Natural killer cell treated with Interleukin-12 subunit alpha and Interleukin-12 subunit beta and Interleukin-15 and Interleukin-18, amount 100 ng/mL, for 72 hours (primary cell): ENCODE measurements around the gene MDC1. TPM values are rescaled to one million over a fixed set of nuclear protein-coding genes. Genes with fewer than 3 reads are reported as not detected.

Experiments
- ATAC-seq, 2 donors: fragments of 150-1000 bp; cut with Tn5 transposase in 1 of 2; sonication (Bioruptor Pico), chemical (Tn5 transposase) in 1 of 2; 2 replicates each; pipeline ENCODE4 v1.10.0; 2021
- DNase-seq: peaks from one replicate; pipeline ENCODE4 v3.0.0; 2022; ENCODE audit warnings: low spot score
- H3K27ac Mint-ChIP-seq, 2 donors: 1 replicate in 1 of 2; 2 replicates in 1 of 2; pipeline ENCODE4 v1.8.0; 2022; ENCODE audit warnings: mixed read lengths in 2 of 2, mild to moderate bottlenecking in 1 of 2, moderate library complexity in 1 of 2
- H3K27me3 Mint-ChIP-seq, 2 donors: 1 replicate in 1 of 2; 2 replicates in 1 of 2; pipeline ENCODE4 v1.8.0; 2022; ENCODE audit warnings: mixed read lengths in 2 of 2
- H3K36me3 Mint-ChIP-seq: one replicate; pipeline ENCODE4 v1.8.0; 2022; ENCODE audit warnings: mixed read lengths
- H3K4me1 Mint-ChIP-seq, 2 donors: 1 replicate in 1 of 2; 2 replicates in 1 of 2; pipeline ENCODE4 v1.8.0; 2022; ENCODE audit warnings: low read depth in 2 of 2, mixed read lengths in 2 of 2, mild to moderate bottlenecking in 1 of 2
- H3K4me3 Mint-ChIP-seq: one replicate; pipeline ENCODE4 v1.8.0; 2022; ENCODE audit warnings: mixed read lengths
- H3K9me3 Mint-ChIP-seq: 2 replicates; pipeline ENCODE4 v1.8.0; 2022; ENCODE audit warnings: mixed read lengths
- total RNA-seq, 2 donors: library from RNA; stranded (reverse); gene quantifications; one replicate each; pipeline ENCODE4 v1.2.3, GENCODE V29; 2022

Gene MDC1
- total RNA-seq, 2 donors from 2014 or later, result 64.1 to 118 TPM

GRCh38 chr6:30654798-30655742 lies 62.0 kb downstream of the MDC1 start:
- H3K36me3 Mint-ChIP-seq, result peaks cover 47% of the 10 kb centered on the region
- ATAC-seq, result no peak
- DNase-seq, result no peak
- H3K27ac Mint-ChIP-seq, result peak overlapping the region in 1 of 2 donors; percentile 17
- H3K4me1 Mint-ChIP-seq, result peaks cover 0 to 10% of the 10 kb centered on the region in 2 donors
- H3K27me3 Mint-ChIP-seq, result no peaks in the 10 kb centered on the region
- no peaks in the 10 kb centered on the region for H3K9me3 Mint-ChIP-seq
- no peak overlapping the region for H3K4me3 Mint-ChIP-seq

GRCh38 chr6:30651143-30651542 lies 65.9 kb downstream of the MDC1 start:
- DNase-seq (no peak), ATAC-seq (no peak)
- peak overlapping the region in 1 of 2 donors; percentile 18 for H3K27ac Mint-ChIP-seq
- no peak overlapping the region for H3K4me3 Mint-ChIP-seq
- H3K27me3 Mint-ChIP-seq, result no peaks in the 10 kb centered on the region
- peaks cover 21% of the 10 kb centered on the region for H3K36me3 Mint-ChIP-seq
- no peaks in the 10 kb centered on the region for H3K9me3 Mint-ChIP-seq
- H3K4me1 Mint-ChIP-seq, result peaks cover 6 to 13% of the 10 kb centered on the region in 2 donors

Other genes starting within 250 kb of the MDC1 start
- 100 to 1,000 TPM; 355 to 567 TPM for gene HLA-E, start 227.8 kb downstream of the MDC1 start, total RNA-seq
- 10 to 100 TPM; 59.8 to 70.5 TPM for gene GNL1, start 160.8 kb downstream of the MDC1 start, total RNA-seq
- gene PRR3, start 160.0 kb downstream of the MDC1 start, total RNA-seq, result 10 to 100 TPM; 13.0 to 23.8 TPM
- gene ABCF1, start 145.8 kb downstream of the MDC1 start, total RNA-seq, result 100 to 1,000 TPM in 1 of 2 donors, 10 to 100 TPM in 1; 94.8 to 122 TPM
- gene PPP1R10, start 100.0 kb downstream of the MDC1 start, total RNA-seq, result 100 to 1,000 TPM in 1 of 2 donors, 10 to 100 TPM in 1; 97.9 to 119 TPM
- 10 to 100 TPM; 43.9 to 58.4 TPM for gene MRPS18B, start 99.4 kb downstream of the MDC1 start, total RNA-seq
- 10 to 100 TPM in 1 of 2 donors, 1 to 10 TPM in 1; 7.3 to 15.8 TPM for gene ATAT1, start 90.4 kb downstream of the MDC1 start, total RNA-seq
- 10 to 100 TPM; 29.6 to 32.5 TPM for gene C6orf136, start 70.1 kb downstream of the MDC1 start, total RNA-seq
- 10 to 100 TPM; 50.7 to 64.2 TPM for gene DHX16, start 44.3 kb downstream of the MDC1 start, total RNA-seq
- gene PPP1R18, start 30.6 kb downstream of the MDC1 start, total RNA-seq, result 100 to 1,000 TPM; 168 to 271 TPM
- gene NRM, start 26.3 kb downstream of the MDC1 start, total RNA-seq, result 10 to 100 TPM; 11.7 to 24.2 TPM
- 1,000 to 10,000 TPM in 1 of 2 donors, 100 to 1,000 TPM in 1; 938 to 1,043 TPM for gene TUBB, start 3.1 kb upstream of the MDC1 start, total RNA-seq
- 100 to 1,000 TPM; 219 to 319 TPM for gene FLOT1, start 25.4 kb upstream of the MDC1 start, total RNA-seq
- 100 to 1,000 TPM; 128 to 346 TPM for gene IER3, start 27.3 kb upstream of the MDC1 start, total RNA-seq
- gene DDR1, start 167.2 kb upstream of the MDC1 start, total RNA-seq, result 1 to 10 TPM; 2.9 to 7.4 TPM
- gene GTF2H4, start 190.9 kb upstream of the MDC1 start, total RNA-seq, result 10 to 100 TPM; 29.4 to 49.5 TPM
- 10 to 100 TPM; 47.2 to 90.5 TPM for gene VARS2, start 197.0 kb upstream of the MDC1 start, total RNA-seq
- gene SFTA2, start 214.9 kb upstream of the MDC1 start, total RNA-seq, result not detected
- not detected for gene MUCL3, start 223.7 kb upstream of the MDC1 start, total RNA-seq